ENCODE results near the gene NRXN2. TPM values are rescaled to one million over a fixed set of nuclear protein-coding genes. Genes with fewer than 3 reads are reported as not detected.

Gene NRXN2
- total and polyA plus RNA-seq, 2 experiments from 2014 or later: 1.1 to 5.6 TPM

GRCh38 chr11:64606796-64607380 is 116.1 kb downstream of the NRXN2 start:
- TF ChIP-seq EZH2phosphoT487 (IDR thresholded peaks at IDR 0.05; ENCODE audit: insufficient read depth, low read depth): no peak
- no peak for TF ChIP-seq EZH2 (IDR thresholded peaks at IDR 0.05; ENCODE audit: insufficient read depth, poor library complexity, severe bottlenecking)
- in situ Hi-C loops (cut with MboI): no loop called here
- DNase-seq: no peak
- H3K4me2 ChIP-seq (ENCODE audit: unreplicated experiment): no peak overlapping the region
- H4K20me1 ChIP-seq (ENCODE audit: insufficient read depth): no peaks in the 10 kb centered on the region
- 84 to 89% methylated on average over 22 to 23 of the region's 23 CpGs for WGBS, 2 experiments (ENCODE audit: low coverage in 1 of 2, low lambda C conversion rate in 2 of 2, missing lambda C conversion rate in 2 of 2)
- no peak overlapping the region for H2AFZ ChIP-seq
- H3K9me2 ChIP-seq (ENCODE audit: insufficient read depth): no peaks in the 10 kb centered on the region
- no peak overlapping the region for H3K9ac ChIP-seq
- no peaks in the 10 kb centered on the region for H3K4me1 ChIP-seq (ENCODE audit: insufficient read depth)
- no peaks in the 10 kb centered on the region for H3K79me2 ChIP-seq (ENCODE audit: insufficient read depth)
- no peaks in the 10 kb centered on the region for H3K9me3 ChIP-seq (ENCODE audit: low read depth)
- no peaks in the 10 kb centered on the region for H3F3A ChIP-seq (ENCODE audit: insufficient read depth)
- H3K27me3 ChIP-seq (replicated peaks; ENCODE audit: insufficient read depth): peaks cover 13% of the 10 kb centered on the region; the same call in 1 of the 2 replicates
- H3K27ac ChIP-seq: no peak overlapping the region
- no peak overlapping the region for H3K4me3 ChIP-seq
- no peaks in the 10 kb centered on the region for H3K36me3 ChIP-seq (ENCODE audit: low read depth)

DNA sequence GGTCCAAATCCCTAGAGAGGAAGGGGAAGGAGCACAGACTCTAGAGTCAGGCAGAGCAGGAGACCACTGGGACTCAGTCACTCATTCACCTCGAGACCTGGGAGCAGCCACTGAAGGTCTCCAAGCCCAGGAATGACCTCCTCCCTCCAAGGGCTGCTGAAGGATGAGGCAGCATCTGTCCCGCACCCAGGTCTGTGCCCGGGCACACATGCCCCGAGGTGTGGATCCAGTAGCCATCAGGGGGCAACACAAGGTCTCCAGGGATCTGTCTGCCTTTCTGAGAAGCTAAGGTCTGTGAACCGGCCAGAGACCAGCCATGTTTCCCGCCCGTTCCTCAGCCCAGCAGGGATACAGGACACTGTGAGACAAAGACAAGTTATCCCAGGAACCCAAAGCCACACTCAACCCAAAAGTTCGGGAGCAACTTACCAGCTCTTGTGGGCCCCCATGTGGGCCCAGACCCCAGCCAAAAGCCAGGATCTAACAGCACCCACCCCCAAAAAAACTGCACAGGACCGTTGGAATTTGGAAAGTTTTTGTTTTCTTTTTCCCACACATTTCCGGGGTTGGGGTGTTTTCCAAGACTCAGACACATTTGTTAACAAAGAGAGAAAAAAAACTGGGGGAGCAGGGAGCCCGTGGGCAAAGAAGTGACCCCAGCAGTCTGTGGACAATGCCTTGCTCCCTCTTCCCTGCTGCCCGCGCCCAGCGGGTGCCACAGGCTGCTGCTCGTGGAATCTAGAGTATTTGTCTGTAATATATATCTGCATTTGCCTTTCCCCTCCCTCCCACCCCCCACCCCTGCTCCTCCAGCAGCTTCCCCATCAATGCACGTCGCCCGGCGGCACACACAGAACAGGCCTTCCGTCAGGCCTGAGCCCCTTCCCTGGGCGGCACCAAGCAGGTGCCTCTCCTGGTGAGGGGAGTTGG is 117.1 kb downstream of the NRXN2 start:
- no peak overlapping the region for H2AFZ ChIP-seq
- no peak for DNase-seq
- H3K9me3 ChIP-seq (ENCODE audit: low read depth): no peaks in the 10 kb centered on the region
- H3K4me3 ChIP-seq: no peak overlapping the region
- H3F3A ChIP-seq (ENCODE audit: insufficient read depth): no peaks in the 10 kb centered on the region
- peaks cover 13% of the 10 kb centered on the region; the same call in 1 of the 2 replicates for H3K27me3 ChIP-seq (replicated peaks; ENCODE audit: insufficient read depth)
- H3K9ac ChIP-seq: no peak overlapping the region
- H4K20me1 ChIP-seq (ENCODE audit: insufficient read depth): no peaks in the 10 kb centered on the region
- H3K27ac ChIP-seq: no peak overlapping the region
- whole genome bisulfite sequencing, 2 experiments (ENCODE audit: low coverage in 1 of 2, low lambda C conversion rate in 2 of 2, missing lambda C conversion rate in 2 of 2): 67 to 75% methylated on average over 20 to 21 of the region's 21 CpGs
- TF ChIP-seq EZH2phosphoT487 (IDR thresholded peaks at IDR 0.05; ENCODE audit: insufficient read depth, low read depth): no peak
- no peak for TF ChIP-seq EZH2 (IDR thresholded peaks at IDR 0.05; ENCODE audit: insufficient read depth, poor library complexity, severe bottlenecking)
- no peaks in the 10 kb centered on the region for H3K4me1 ChIP-seq (ENCODE audit: insufficient read depth)
- H3K9me2 ChIP-seq (ENCODE audit: insufficient read depth): no peaks in the 10 kb centered on the region
- no peaks in the 10 kb centered on the region for H3K36me3 ChIP-seq (ENCODE audit: low read depth)
- no peaks in the 10 kb centered on the region for H3K79me2 ChIP-seq (ENCODE audit: insufficient read depth)
- H3K4me2 ChIP-seq (ENCODE audit: unreplicated experiment): no peak overlapping the region
- in situ Hi-C loops (cut with MboI): no loop called here

- in situ Hi-C loops (cut with MboI): no loop called here
- no peak for DNase-seq
- no peaks in the 10 kb centered on the region for H3K36me3 ChIP-seq (ENCODE audit: low read depth)
- H3K9ac ChIP-seq: no peak overlapping the region
- H3K9me2 ChIP-seq (ENCODE audit: insufficient read depth): no peaks in the 10 kb centered on the region
- H3K4me3 ChIP-seq: no peak overlapping the region
- H3K79me2 ChIP-seq (ENCODE audit: insufficient read depth): no peaks in the 10 kb centered on the region
- no peaks in the 10 kb centered on the region for H3F3A ChIP-seq (ENCODE audit: insufficient read depth)
- TF ChIP-seq EZH2 (IDR thresholded peaks at IDR 0.05; ENCODE audit: insufficient read depth, poor library complexity, severe bottlenecking): no peak
- no peaks in the 10 kb centered on the region for H3K4me1 ChIP-seq (ENCODE audit: insufficient read depth)
- H3K27me3 ChIP-seq (replicated peaks; ENCODE audit: insufficient read depth): peaks cover 13% of the 10 kb centered on the region; the same call in 1 of the 2 replicates
- H4K20me1 ChIP-seq (ENCODE audit: insufficient read depth): no peaks in the 10 kb centered on the region
- no peaks in the 10 kb centered on the region for H3K9me3 ChIP-seq (ENCODE audit: low read depth)
- no peak overlapping the region for H3K4me2 ChIP-seq (ENCODE audit: unreplicated experiment)
- H3K27ac ChIP-seq: no peak overlapping the region
- WGBS, 2 experiments (ENCODE audit: low coverage in 1 of 2, low lambda C conversion rate in 2 of 2, missing lambda C conversion rate in 2 of 2): 59 to 63% methylated on average over 7 to 10 of the region's 10 CpGs
- no peak overlapping the region for H2AFZ ChIP-seq
Measured at GRCh38 chr11:64605244-64605560, 117.8 kb downstream of the NRXN2 start.

- Histone ChIP-seq H3K27ac (no peak overlapping the region), H4K20me1 (ENCODE audit: insufficient read depth) (no peaks in the 10 kb centered on the region), H2AFZ (no peak overlapping the region), H3K9me3 (ENCODE audit: low read depth) (no peaks in the 10 kb centered on the region), H3K9ac (no peak overlapping the region), H3K4me3 (no peak overlapping the region), H3F3A (ENCODE audit: insufficient read depth) (no peaks in the 10 kb centered on the region), H3K27me3 (replicated peaks; ENCODE audit: insufficient read depth) (peaks cover 13% of the 10 kb centered on the region; the same call in 1 of the 2 replicates), H3K4me2 (ENCODE audit: unreplicated experiment) (no peak overlapping the region), H3K9me2 (ENCODE audit: insufficient read depth) (no peaks in the 10 kb centered on the region), H3K4me1 (ENCODE audit: insufficient read depth) (no peaks in the 10 kb centered on the region), H3K79me2 (ENCODE audit: insufficient read depth) (no peaks in the 10 kb centered on the region), H3K36me3 (ENCODE audit: low read depth) (no peaks in the 10 kb centered on the region)
- TF ChIP-seq EZH2 (IDR thresholded peaks at IDR 0.05; ENCODE audit: insufficient read depth, poor library complexity, severe bottlenecking) (no peak), EZH2phosphoT487 (IDR thresholded peaks at IDR 0.05; ENCODE audit: insufficient read depth, low read depth) (no peak)
- no peak for DNase-seq
- WGBS, 2 experiments (ENCODE audit: low coverage in 1 of 2, low lambda C conversion rate in 2 of 2, missing lambda C conversion rate in 2 of 2): 61 to 71% methylated on average over 6 to 7 of the region's 7 CpGs
- in situ Hi-C loops (cut with MboI): no loop called here
Measured at GRCh38 chr11:64604458-64605243, 118.3 kb downstream of the NRXN2 start.

Data from GM23248 (cell line).